LNCAP (cell line): Measurements from ENCODE around the gene PLGRKT.
"Not testable (repeated sequence)": the region's sequence is repeated elsewhere in the genome, so short reads cannot be mapped to it uniquely, and the experiment has no call there.

Source experiments
- CTCF ChIP-seq: fragments of 450-650 bp; IDR thresholded peaks from 2 replicates; pipeline ENCODE4 v1.5.1; 2017; ENCODE audit warnings: mild to moderate bottlenecking

Gene PLGRKT

GRCh38 chr9:5360341-5360740 lies 77.4 kb downstream of the PLGRKT start:
- no peak for TF ChIP-seq CTCF

- TF ChIP-seq CTCF = no peak
Measured at GRCh38 chr9:5357431-5358105, 80.2 kb downstream of the PLGRKT start.

GRCh38 chr9:5355817-5356216 lies 81.9 kb downstream of the PLGRKT start:
- TF ChIP-seq CTCF = no peak

GRCh38 chr9:5355226-5355625 lies 82.5 kb downstream of the PLGRKT start:
- no peak for TF ChIP-seq CTCF

GRCh38 chr9:5354184-5354583 lies 83.5 kb downstream of the PLGRKT start:
- TF ChIP-seq CTCF = no peak

GRCh38 chr9:5352637-5353248 lies 85.0 kb downstream of the PLGRKT start:
- no peak for TF ChIP-seq CTCF

GRCh38 chr9:5338992-5339981 lies 98.4 kb downstream of the PLGRKT start, which contains the start of gene RLN1:
TSS of gene RLN1 (minus strand) at chr9:5339876. CDS start at chr9:5339746, 130 bp downstream.
- not testable (repeated sequence) for TF ChIP-seq CTCF
